GM19467 (cell line): Measurements from ENCODE around the gene C22orf42.
"Not testable (repeated sequence)": the region's sequence is repeated elsewhere in the genome, so short reads cannot be mapped to it uniquely, and the experiment has no call there.

Experiments used
- ATAC-seq: cut with Tn5 transposase; IDR thresholded peaks from one replicate; pipeline ENCODE4 v1.9.1; 2021; ENCODE audit warnings: mild to moderate bottlenecking, moderate library complexity; ENCODE audit not compliant: unreplicated experiment

Gene C22orf42

GRCh38 chr22:32158712-32159533 lies at the start of gene C22orf42:
Gene C22orf42, minus strand, starts transcription at chr22:32159303. Its CDS starts 88 bp downstream, at chr22:32159215.
- no peak for ATAC-seq

- ATAC-seq: no peak
Measured at GRCh38 chr22:32208681-32209080, 49.6 kb upstream of the C22orf42 start.

GRCh38 chr22:32207971-32208480 lies 48.9 kb upstream of the C22orf42 start:
- ATAC-seq: no peak

GRCh38 chr22:32206774-32207758 lies 48.0 kb upstream of the C22orf42 start:
- ATAC-seq: no peak

- ATAC-seq: no peak
Measured at GRCh38 chr22:32205974-32206773, 47.1 kb upstream of the C22orf42 start.

- no peak for ATAC-seq
Measured at GRCh38 chr22:32204856-32205722, 46.0 kb upstream of the C22orf42 start, which contains the start of gene RFPL2. Gene RFPL2, minus strand, starts transcription at chr22:32205073. Its CDS starts 2,622 bp downstream, at chr22:32202451.

GRCh38 chr22:32204040-32204855 lies 45.1 kb upstream of the C22orf42 start:
- no peak for ATAC-seq

- ATAC-seq: no peak
Measured at GRCh38 chr22:32203181-32204039, 44.3 kb upstream of the C22orf42 start.

- ATAC-seq: no peak
Measured at GRCh38 chr22:32202539-32203180, 43.6 kb upstream of the C22orf42 start.

- ATAC-seq: no peak
Measured at GRCh38 chr22:32202161-32202538, 43.0 kb upstream of the C22orf42 start.

- no peak for ATAC-seq
Measured at GRCh38 chr22:32200752-32201151, 41.6 kb upstream of the C22orf42 start.

- no peak for ATAC-seq
Measured at GRCh38 chr22:32199961-32200360, 40.9 kb upstream of the C22orf42 start.

GRCh38 chr22:32199341-32199740 lies 40.2 kb upstream of the C22orf42 start:
- ATAC-seq: no peak

- ATAC-seq: not testable (repeated sequence)
Measured at GRCh38 chr22:32197553-32198226, 38.6 kb upstream of the C22orf42 start.

GRCh38 chr22:32195900-32196299 lies 36.8 kb upstream of the C22orf42 start:
- ATAC-seq: not testable (repeated sequence)

- not testable (repeated sequence) for ATAC-seq
Measured at GRCh38 chr22:32193346-32193745, 34.2 kb upstream of the C22orf42 start.

GRCh38 chr22:32191021-32191420 lies 31.9 kb upstream of the C22orf42 start:
- ATAC-seq: not testable (repeated sequence)
